IPS DF 19.7 (cell line): Measurements from ENCODE around the gene ZNF189.
A peak's percentile ranks its signal among the peaks of the same experiment; 100 is the strongest.

Experiments used
- DNase-seq: peaks from one replicate; pipeline ENCODE4 v3.0.0-alpha.2; 2013; ENCODE audit warnings: low read depth, low spot score

ZNF189 gene

GRCh38 chr9:101449071-101449721 is 50.5 kb downstream of the ZNF189 start:
- peak; percentile 59 for DNase-seq

- DNase-seq, result no peak
Observed at GRCh38 chr9:101450931-101451330, 52.3 kb downstream of the ZNF189 start.

GRCh38 chr9:101451498-101451897 is 52.8 kb downstream of the ZNF189 start:
- no peak for DNase-seq

DNA sequence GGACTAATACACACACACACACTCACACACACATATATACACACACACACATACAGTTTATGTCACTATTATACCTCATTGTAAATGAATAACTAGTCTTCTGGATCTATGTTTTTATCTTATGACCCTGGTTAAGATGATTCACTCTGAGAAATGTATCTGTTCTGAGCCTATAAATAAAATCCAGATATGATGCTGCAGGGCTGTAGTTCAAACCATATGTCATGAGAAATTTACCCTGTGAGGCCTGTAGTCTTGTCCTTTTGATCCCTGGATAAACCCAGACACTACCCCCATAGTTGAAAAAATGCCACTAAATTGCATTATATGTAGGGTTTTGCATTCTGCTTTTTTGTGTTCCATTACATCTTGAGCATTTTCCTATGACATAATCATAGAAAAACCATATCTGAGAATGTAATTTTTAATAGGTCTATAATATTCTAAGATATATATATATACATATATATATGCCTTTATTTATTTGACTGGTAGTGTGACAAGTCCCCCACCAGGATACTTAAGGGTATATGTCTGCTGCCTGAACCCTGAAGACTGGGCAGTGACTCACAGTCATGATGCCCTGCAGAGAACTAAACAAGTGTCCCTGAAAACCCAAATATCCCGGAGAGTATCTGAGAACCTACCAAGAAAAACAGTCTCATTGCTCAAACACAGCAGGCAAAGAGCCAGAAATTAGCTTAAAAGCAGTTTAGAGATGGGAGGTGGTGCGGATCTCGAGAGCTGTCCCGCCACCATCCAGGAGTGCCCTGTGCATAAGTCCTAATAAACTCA is 55.3 kb downstream of the ZNF189 start:
- DNase-seq, result no peak

DNA sequence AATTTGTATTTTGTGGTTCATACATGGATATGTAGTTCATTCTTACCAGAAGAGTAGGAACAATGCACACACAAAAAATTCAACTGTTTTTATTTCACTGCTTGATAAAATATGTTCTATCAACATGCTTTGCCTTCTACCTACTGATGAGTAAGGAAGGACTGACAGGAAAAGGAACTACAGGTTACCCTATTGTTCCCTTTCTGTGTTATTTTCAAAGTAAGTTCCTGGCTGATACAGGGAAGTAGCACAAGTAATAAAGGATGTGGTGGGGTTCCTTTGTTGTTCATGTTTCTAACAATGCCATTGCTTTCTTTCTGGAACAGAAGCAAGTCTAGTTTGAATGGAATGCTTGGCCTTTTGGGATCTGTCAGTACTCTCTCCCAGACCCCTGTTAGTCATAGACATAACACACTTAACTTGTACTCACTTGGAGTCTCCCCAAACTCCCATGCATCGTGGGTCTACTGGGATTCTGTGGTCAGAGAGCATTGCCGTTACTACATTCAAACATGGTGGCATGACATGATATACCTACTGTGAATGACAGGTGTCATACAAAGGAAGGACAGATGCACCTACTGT is 57.1 kb downstream of the ZNF189 start:
- no peak for DNase-seq

DNA sequence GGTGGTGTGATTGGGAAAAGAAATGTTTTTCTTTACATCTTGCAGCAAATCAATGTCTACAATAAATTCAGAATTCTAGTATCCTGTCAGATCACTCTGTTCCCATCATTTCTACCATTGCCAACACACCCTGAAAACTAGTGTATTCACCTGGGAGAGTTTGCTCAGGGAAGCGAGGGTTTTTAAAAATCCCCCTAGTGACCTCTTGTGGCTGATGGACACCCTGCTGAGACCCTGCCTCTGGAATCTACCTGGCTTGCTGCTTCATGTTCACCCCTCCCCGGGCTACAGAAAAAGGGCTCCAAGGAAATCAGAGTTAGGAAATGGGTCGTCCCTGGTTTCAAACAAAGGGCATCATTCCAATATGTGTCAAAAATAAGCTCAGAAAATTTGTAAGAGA is 58.4 kb downstream of the ZNF189 start:
- peak; percentile 25 for DNase-seq

- DNase-seq, result peak; percentile 84
Observed at GRCh38 chr9:101458963-101459631, 60.4 kb downstream of the ZNF189 start.
